Measurements from ENCODE around the gene KIAA0825. TPM values are rescaled to one million over a fixed set of nuclear protein-coding genes. Genes with fewer than 3 reads are reported as not detected.

KIAA0825 gene
- total RNA-seq, 4 donors from 2014 or later: 4.7 to 5.8 (median 5.0) TPM

DNA sequence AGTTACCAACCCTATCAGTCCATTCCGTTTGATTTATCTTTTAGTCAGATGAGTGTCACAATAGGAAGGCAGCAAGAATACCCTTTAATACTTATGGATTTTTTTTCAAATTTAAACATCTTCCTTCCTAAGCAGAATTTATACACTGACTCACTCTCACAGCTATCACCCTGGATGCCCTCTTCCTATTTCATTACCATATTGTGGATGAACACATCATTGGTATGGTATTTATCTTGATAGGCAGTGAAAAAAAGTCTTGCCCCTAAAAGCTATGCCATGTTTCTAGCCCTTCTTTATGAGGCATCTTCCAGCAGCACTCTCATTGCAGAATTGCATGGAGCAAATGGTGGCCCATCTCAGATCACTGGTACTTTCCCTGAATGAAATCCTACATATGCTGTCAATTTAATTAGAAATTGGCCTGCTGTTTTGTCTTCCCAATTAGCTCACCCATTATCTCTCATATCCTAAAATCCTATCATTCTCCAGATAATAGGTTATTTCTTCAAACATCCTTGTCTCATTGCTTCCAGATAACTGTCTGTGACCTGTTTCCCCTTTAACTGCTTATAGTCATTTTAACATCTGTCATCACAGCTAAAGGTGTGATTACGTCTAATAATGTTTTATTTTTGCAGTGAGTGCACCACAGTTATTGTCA is 443.5 kb downstream of the KIAA0825 start:
- TF ChIP-seq, protein P1, sequence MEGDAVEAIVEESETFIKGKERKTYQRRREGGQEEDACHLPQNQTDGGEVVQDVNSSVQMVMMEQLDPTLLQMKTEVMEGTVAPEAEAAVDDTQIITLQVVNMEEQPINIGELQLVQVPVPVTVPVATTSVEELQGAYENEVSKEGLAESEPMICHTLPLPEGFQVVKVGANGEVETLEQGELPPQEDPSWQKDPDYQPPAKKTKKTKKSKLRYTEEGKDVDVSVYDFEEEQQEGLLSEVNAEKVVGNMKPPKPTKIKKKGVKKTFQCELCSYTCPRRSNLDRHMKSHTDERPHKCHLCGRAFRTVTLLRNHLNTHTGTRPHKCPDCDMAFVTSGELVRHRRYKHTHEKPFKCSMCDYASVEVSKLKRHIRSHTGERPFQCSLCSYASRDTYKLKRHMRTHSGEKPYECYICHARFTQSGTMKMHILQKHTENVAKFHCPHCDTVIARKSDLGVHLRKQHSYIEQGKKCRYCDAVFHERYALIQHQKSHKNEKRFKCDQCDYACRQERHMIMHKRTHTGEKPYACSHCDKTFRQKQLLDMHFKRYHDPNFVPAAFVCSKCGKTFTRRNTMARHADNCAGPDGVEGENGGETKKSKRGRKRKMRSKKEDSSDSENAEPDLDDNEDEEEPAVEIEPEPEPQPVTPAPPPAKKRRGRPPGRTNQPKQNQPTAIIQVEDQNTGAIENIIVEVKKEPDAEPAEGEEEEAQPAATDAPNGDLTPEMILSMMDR (IDR thresholded peaks at IDR 0.05; ENCODE audit: low read depth): no peak

DNA sequence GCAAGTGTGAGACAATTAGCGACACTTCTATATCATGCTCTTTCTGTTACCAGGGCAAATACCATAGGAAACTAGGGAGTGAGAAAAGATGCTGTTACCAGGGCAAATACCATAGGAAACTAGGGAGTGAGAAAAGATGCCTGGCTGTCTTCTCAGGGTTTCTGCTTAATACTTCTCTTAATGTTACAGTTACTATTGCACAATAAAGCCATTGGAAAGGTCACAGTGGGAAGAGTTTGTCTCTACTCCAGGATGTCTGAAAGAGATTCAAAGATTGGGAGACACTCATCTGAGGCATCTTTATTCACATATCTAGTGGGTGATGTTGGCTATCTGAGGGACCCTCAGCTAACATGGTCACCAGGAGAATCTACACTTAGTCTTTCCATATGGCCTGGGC is 445.3 kb downstream of the KIAA0825 start:
- TF ChIP-seq, protein P1 (IDR thresholded peaks at IDR 0.05; ENCODE audit: low read depth): no peak

DNA sequence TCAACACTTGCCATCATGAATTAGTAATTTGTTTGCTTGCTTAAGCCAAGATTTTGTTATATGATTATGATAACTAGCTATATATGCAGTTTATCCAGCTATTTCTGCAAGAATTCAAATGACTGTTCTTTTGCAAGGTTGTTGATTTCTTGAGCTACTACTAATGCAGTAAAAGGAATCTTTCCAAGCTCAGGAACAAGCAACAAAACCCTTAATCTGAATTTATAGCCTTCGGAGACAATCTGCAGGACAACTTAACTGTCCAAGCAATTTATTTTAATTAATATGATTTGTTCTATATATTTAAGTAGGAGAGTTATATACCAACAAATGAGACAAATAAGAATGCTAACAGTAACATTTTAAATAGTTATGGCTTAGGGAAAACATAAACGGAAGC is 450.3 kb downstream of the KIAA0825 start:
- TF ChIP-seq, protein P1 (IDR thresholded peaks at IDR 0.05; ENCODE audit: low read depth): no peak

DNA sequence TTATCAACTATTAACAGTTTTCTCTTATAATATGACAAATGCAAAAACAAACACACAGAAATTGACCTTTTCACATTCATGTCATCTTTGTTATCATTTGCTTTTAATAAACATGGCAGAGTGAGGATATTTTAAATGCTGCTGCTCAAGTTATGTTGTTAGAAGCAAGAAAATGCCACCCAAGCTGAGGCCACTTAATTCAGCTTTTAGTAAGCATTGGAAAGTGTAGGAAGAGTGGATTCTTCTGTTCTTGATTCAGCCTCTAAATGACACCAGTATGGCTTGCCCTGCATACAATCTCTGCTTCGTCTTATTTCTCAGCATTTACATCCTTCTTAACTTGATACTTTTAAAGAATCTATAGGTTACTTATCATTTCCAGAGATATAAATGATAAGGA is 456.6 kb downstream of the KIAA0825 start:
- TF ChIP-seq, protein P1 (IDR thresholded peaks at IDR 0.05; ENCODE audit: low read depth): no peak

DNA sequence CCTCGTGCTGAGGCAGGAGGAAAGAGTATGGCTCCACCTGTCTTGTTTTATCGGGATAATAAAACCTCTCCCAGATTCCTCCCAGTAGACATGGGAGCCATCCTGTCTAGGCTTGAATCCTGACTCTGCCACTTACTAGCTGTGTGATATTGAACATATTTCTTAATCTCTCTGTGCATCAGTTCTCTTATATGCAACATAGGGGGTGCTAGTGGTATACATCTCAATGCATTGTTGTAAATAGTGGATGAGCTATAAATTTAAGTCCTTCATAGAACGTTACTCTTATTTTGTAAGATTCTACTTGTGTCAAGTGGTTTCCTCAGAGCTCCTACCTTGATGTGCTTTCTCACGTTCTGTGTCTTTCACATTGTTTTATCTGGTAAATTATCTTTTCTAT is 459.3 kb downstream of the KIAA0825 start:
- TF ChIP-seq, protein P1 (IDR thresholded peaks at IDR 0.05; ENCODE audit: low read depth): no peak

DNA sequence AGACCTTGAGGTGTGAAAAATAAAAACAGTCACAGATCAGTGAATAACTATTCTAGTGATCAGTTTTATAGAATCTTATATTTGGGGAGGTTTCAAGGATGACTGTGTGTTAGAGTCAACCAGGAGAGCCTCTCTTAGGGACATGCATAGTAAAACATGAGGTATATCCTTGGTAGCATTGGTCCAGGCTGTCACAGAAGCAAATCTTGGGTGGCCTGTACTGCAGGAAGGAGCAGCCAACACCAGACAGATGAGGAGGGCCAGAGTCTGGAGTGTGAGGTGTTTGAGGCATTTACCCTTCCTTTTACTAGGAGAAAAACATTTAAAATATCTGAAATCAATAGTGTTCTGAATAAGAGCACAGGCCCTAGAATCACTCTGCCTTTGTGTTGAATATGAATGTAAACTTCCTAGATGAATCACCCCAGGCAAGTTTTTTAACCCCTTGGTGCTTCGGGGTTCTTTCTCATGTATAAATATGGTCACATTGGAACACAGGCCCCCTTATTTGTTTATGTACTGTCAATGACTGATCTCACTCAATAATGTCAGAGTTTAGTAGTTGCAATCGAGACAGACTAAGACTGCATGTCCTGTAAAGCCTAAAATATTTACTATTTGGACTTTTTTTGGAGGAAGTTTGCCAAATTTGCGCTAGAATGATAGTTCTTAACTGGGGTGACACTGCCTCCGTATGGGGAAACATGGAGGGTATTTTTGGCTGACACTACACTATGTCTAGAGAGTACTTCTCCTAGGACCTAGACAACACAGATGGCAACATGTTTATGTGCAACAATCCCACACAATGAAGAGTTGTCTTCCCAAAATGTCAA is 460.5 kb downstream of the KIAA0825 start:
- TF ChIP-seq, protein P1 (IDR thresholded peaks at IDR 0.05; ENCODE audit: low read depth): no peak

DNA sequence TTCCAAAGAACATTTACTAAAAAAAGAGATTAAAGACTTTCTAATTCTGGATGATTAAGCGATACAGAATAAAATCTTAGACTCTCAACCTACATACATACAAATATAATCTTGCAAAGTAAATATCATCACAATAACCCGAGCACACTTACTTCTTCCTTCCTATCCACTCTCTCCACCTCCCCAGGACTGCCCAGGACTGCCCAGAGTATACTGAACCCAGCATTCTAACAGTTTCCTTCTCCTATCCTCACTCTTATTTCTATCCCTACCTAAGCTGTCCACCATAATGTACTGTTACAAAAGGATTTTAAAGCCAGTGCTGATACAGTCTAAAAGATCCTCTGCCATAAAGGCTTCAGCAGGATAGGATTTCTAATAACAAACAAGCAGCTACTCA is 463.7 kb downstream of the KIAA0825 start:
- TF ChIP-seq, protein P1 (IDR thresholded peaks at IDR 0.05; ENCODE audit: low read depth): no peak

All from subcutaneous adipose tissue (tissue), 4 donors.